CD4-positive, alpha-beta T cell treated with Interferon gamma for 1 hour (primary cell): ENCODE data around the gene PEAK3.

ENCODE experiments used
- DNase-seq: peaks from one replicate; pipeline ENCODE4 v3.0.0-alpha.2; 2020

PEAK3 gene

GRCh38 chr19:2269244-2270156, 12.5 kb downstream of the PEAK3 start:
- peak; percentile 98 for DNase-seq

- no peak for DNase-seq
Observed at GRCh38 chr19:2268861-2269243, 13.1 kb downstream of the PEAK3 start.

- DNase-seq: no peak
Observed at GRCh38 chr19:2268480-2268830, 13.5 kb downstream of the PEAK3 start.

GRCh38 chr19:2266183-2266993, 15.6 kb downstream of the PEAK3 start:
- peak; percentile 70 for DNase-seq

- peak; percentile 61 for DNase-seq
Observed at GRCh38 chr19:2261438-2262172, 20.4 kb downstream of the PEAK3 start.

- no peak for DNase-seq
Observed at GRCh38 chr19:2260341-2260805, 21.6 kb downstream of the PEAK3 start.

GRCh38 chr19:2259336-2259735, 22.6 kb downstream of the PEAK3 start:
- no peak for DNase-seq

GRCh38 chr19:2255982-2256685, 25.8 kb downstream of the PEAK3 start, which contains the start of gene JSRP1:
Gene JSRP1 (minus strand): TSS chr19:2256417. CDS start chr19:2255314, 1,103 bp downstream.
- peak; percentile 43 for DNase-seq

GRCh38 chr19:2255112-2255845, 26.7 kb downstream of the PEAK3 start:
- no peak for DNase-seq

GRCh38 chr19:2254064-2254872, 27.7 kb downstream of the PEAK3 start:
- DNase-seq: no peak

GRCh38 chr19:2253106-2254063, 28.6 kb downstream of the PEAK3 start:
- DNase-seq: peak; percentile 58

GRCh38 chr19:2252797-2253105, 29.2 kb downstream of the PEAK3 start:
- DNase-seq: no peak

- no peak for DNase-seq
Observed at GRCh38 chr19:2252055-2252796, 29.7 kb downstream of the PEAK3 start.

- DNase-seq: no peak
Observed at GRCh38 chr19:2251106-2252054, 30.6 kb downstream of the PEAK3 start.

GRCh38 chr19:2250766-2251105, 31.2 kb downstream of the PEAK3 start:
- no peak for DNase-seq

- DNase-seq: no peak
Observed at GRCh38 chr19:2249880-2250765, 31.9 kb downstream of the PEAK3 start.
